ENCODE results near the gene ZDHHC20.

Gene ZDHHC20, protein sequence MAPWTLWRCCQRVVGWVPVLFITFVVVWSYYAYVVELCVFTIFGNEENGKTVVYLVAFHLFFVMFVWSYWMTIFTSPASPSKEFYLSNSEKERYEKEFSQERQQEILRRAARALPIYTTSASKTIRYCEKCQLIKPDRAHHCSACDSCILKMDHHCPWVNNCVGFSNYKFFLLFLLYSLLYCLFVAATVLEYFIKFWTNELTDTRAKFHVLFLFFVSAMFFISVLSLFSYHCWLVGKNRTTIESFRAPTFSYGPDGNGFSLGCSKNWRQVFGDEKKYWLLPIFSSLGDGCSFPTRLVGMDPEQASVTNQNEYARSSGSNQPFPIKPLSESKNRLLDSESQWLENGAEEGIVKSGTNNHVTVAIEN

DNA sequence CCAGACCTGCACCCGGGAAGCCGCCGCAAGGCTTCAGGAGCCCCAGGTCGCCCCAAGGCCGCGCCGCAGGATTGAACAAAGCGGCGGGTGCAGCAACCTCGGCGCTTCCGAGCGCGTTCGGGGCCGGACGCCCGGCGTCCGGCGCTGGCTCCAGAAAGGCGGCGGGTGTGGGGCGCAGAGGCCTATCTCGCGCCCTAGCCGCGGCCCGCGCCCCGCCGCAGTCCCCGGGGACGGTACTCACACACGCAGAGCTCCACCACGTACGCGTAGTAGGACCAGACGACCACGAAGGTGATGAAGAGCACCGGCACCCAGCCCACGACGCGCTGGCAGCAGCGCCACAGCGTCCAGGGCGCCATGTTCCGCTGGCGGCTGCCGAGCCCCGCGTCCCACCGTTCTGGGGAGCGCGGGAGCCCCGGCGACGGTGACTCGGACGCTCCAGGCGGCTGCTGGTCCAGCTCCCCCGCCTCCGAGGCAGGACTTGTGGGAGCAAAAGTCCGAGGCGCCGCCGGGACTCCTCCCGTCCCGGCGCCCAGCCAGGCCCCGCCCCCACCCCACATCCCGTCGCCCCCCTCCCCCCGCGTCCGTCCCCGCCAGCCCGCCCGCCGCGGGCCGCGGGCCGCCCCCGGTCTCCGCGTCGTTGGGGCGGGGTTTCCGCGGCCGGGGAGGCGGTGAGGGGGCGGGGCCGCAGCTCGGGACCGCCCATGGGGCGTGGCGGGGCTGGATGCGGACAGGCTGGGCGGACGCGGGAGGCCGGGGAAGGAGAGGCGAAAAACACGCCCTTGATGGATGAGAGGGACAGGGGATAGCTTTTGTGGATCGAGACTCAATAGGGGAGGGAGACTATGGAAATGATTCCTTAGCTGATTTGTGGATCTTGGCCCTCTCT lies at the start of gene ZDHHC20:
ZDHHC20 (minus strand) TSS at position 491 of the 889 bp plus-strand sequence; CDS start at position 359, 132 bp downstream.
- H3K4me3 ChIP-seq (replicated peaks; ENCODE audit: low read depth, low read length): peak within 1 kb of the TSS; percentile 91
- TF ChIP-seq, protein P1, sequence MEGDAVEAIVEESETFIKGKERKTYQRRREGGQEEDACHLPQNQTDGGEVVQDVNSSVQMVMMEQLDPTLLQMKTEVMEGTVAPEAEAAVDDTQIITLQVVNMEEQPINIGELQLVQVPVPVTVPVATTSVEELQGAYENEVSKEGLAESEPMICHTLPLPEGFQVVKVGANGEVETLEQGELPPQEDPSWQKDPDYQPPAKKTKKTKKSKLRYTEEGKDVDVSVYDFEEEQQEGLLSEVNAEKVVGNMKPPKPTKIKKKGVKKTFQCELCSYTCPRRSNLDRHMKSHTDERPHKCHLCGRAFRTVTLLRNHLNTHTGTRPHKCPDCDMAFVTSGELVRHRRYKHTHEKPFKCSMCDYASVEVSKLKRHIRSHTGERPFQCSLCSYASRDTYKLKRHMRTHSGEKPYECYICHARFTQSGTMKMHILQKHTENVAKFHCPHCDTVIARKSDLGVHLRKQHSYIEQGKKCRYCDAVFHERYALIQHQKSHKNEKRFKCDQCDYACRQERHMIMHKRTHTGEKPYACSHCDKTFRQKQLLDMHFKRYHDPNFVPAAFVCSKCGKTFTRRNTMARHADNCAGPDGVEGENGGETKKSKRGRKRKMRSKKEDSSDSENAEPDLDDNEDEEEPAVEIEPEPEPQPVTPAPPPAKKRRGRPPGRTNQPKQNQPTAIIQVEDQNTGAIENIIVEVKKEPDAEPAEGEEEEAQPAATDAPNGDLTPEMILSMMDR (IDR thresholded peaks at IDR 0.05; ENCODE audit: low read length, missing control alignments): no peak
- peak; percentile 83 for DNase-seq (ENCODE audit: low read depth)

DNA sequence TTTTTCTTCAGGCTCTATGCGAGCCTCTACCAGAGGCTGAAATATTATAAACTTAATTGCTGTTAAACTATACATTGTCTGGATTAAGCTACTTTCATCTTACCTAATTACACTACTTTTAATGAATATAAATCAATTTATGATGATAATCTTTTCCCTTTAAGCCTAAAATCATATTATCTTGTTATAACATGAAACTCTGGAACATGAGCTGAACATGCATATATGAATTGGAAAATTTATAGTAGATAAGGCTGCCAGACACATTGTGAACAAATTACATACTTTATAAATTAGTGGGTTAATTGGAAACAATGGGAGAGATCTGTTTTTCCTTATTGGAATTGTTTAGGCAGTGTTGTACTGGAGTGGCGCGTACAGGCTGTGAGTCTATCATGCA lies 45.3 kb upstream of the ZDHHC20 start:
- no peak for DNase-seq (ENCODE audit: low read depth)
- TF ChIP-seq, protein P1 (IDR thresholded peaks at IDR 0.05; ENCODE audit: low read length, missing control alignments): no peak
- H3K4me3 ChIP-seq (replicated peaks; ENCODE audit: low read depth, low read length): no peak overlapping the region

DNA sequence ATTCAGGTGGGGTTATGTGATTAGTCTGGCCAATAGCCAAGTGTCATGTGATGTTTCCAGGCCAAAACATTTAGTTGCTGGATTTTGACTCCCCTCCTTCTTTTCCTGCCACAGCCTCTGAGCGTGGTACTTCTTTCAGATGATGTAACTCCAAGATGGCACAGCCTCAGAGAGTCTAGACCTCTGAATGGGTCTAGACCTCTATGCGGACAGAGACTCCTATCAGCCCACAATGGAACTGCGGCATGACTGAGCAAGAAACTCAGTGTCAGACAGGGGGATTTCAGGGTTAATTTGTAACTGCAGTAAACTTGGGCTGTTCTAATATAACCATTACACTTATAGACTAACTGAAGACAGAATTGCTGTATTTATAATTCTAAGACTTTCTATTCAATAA lies 42.6 kb upstream of the ZDHHC20 start:
- TF ChIP-seq, protein P1 (IDR thresholded peaks at IDR 0.05; ENCODE audit: low read length, missing control alignments): no peak
- no peak overlapping the region for H3K4me3 ChIP-seq (replicated peaks; ENCODE audit: low read depth, low read length)
- DNase-seq (ENCODE audit: low read depth): no peak

DNA sequence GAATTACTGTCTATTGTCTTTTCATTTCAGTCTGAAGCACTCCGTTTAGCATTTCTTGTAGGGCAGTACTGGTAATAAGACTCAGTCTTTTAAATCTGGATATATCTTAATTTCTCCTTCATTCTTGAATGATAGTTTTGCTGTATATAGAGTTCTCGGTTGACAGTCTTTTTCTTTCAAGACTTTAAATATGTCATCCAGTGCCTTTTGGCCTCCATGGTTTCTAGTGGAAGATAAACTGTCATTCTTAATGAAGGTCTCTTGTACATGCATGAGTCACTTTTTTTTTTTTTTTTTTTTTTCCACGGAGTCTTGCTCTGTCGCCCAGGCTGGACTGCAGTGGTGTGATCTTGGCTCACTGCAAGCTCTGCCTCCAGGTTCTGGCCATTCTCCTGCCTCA lies 27.2 kb upstream of the ZDHHC20 start:
- no peak for DNase-seq (ENCODE audit: low read depth)
- TF ChIP-seq, protein P1 (IDR thresholded peaks at IDR 0.05; ENCODE audit: low read length, missing control alignments): no peak
- H3K4me3 ChIP-seq (replicated peaks; ENCODE audit: low read depth, low read length): no peak overlapping the region

DNA sequence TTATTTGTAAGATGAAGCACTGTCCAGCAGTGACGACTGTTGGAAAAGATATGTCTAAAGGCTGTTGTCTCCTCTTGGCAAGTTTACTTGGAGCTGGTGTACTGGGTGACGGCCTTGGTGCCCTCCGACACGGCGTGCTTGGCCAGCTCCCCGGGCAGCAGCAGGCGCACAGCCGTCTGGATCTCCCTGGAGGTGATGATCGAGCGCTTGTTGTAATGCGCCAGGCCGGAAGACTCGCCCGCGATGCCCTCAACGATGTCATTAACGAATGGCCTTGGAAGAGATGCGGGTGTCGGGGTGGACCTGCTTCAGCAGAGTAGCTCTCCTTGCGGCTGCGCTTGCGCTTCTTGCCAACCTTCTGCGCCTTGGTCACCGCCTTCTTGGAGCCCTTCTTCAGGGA lies 24.6 kb upstream of the ZDHHC20 start:
- no peak overlapping the region for H3K4me3 ChIP-seq (replicated peaks; ENCODE audit: low read depth, low read length)
- DNase-seq (ENCODE audit: low read depth): no peak
- TF ChIP-seq, protein P1 (IDR thresholded peaks at IDR 0.05; ENCODE audit: low read length, missing control alignments): no peak

DNA sequence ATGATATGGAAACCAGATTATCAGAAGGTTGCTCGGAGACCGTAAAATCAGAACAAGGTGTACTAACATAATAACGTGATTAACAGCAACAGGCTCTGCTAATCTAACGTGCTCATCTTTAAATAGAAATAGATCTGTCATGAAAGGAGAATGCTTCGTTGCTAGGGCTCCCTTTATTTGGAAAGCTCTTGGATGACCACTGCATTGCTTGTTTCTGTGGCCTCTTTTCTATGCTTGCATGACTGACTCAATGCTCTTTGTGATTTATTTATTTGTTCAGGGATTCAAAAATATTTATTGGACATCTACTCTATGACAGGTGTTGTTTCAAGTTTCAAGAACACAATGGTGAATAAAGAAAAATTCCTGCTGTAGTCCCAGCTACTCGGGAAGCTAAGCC lies 22.3 kb upstream of the ZDHHC20 start:
- no peak for DNase-seq (ENCODE audit: low read depth)
- TF ChIP-seq, protein P1 (IDR thresholded peaks at IDR 0.05; ENCODE audit: low read length, missing control alignments): no peak
- no peak overlapping the region for H3K4me3 ChIP-seq (replicated peaks; ENCODE audit: low read depth, low read length)

Data from fibroblast of pulmonary artery (primary cell).